ENCODE results near the gene ADGRV1. TPM values are rescaled to one million over a fixed set of nuclear protein-coding genes. Genes with fewer than 3 reads are reported as not detected.
"Not testable (repeated sequence)": the region's sequence is repeated elsewhere in the genome, so short reads cannot be mapped to it uniquely, and the experiment has no call there.

The ADGRV1 gene
- total RNA-seq, 1 donor from 2014 or later, result 0.20 TPM

GRCh38 chr5:90598293-90598692 lies 39.7 kb downstream of the ADGRV1 start:
- no peak for DNase-seq (ENCODE audit: low read depth, low spot score)

- DNase-seq (ENCODE audit: low read depth, low spot score), result not testable (repeated sequence)
These were observed 41.7 kb downstream of the ADGRV1 start for GRCh38 chr5:90600307-90600706.

GRCh38 chr5:90601468-90601867 lies 42.9 kb downstream of the ADGRV1 start:
- no peak for DNase-seq (ENCODE audit: low read depth, low spot score)

- no peak for DNase-seq (ENCODE audit: low read depth, low spot score)
These were observed 44.1 kb downstream of the ADGRV1 start for GRCh38 chr5:90602681-90603080.

- no peak for DNase-seq (ENCODE audit: low read depth, low spot score)
These were observed 47.9 kb downstream of the ADGRV1 start for GRCh38 chr5:90606539-90606938.

GRCh38 chr5:90612919-90613318 lies 54.3 kb downstream of the ADGRV1 start:
- no peak for DNase-seq (ENCODE audit: low read depth, low spot score)

GRCh38 chr5:90613459-90613858 lies 54.9 kb downstream of the ADGRV1 start:
- DNase-seq (ENCODE audit: low read depth, low spot score), result no peak

GRCh38 chr5:90613918-90614504 lies 55.4 kb downstream of the ADGRV1 start:
- no peak for DNase-seq (ENCODE audit: low read depth, low spot score)

- no peak for DNase-seq (ENCODE audit: low read depth, low spot score)
These were observed 56.8 kb downstream of the ADGRV1 start for GRCh38 chr5:90615355-90615754.

- DNase-seq (ENCODE audit: low read depth, low spot score), result no peak
These were observed 59.5 kb downstream of the ADGRV1 start for GRCh38 chr5:90618071-90618470.

- DNase-seq (ENCODE audit: low read depth, low spot score), result not testable (repeated sequence)
These were observed 61.2 kb downstream of the ADGRV1 start for GRCh38 chr5:90619762-90620161.

- DNase-seq (ENCODE audit: low read depth, low spot score), result no peak
These were observed 63.3 kb downstream of the ADGRV1 start for GRCh38 chr5:90621848-90622247.

- DNase-seq (ENCODE audit: low read depth, low spot score), result no peak
These were observed 67.9 kb downstream of the ADGRV1 start for GRCh38 chr5:90626493-90626892.

- DNase-seq (ENCODE audit: low read depth, low spot score), result no peak
These were observed 69.9 kb downstream of the ADGRV1 start for GRCh38 chr5:90628492-90628891.

GRCh38 chr5:90632791-90633190 lies 74.2 kb downstream of the ADGRV1 start:
- DNase-seq (ENCODE audit: low read depth, low spot score), result no peak

GRCh38 chr5:90636948-90637347 lies 78.4 kb downstream of the ADGRV1 start:
- no peak for DNase-seq (ENCODE audit: low read depth, low spot score)

GRCh38 chr5:90637731-90638130 lies 79.1 kb downstream of the ADGRV1 start:
- no peak for DNase-seq (ENCODE audit: low read depth, low spot score)

- no peak for DNase-seq (ENCODE audit: low read depth, low spot score)
These were observed 80.3 kb downstream of the ADGRV1 start for GRCh38 chr5:90638878-90639277.

- no peak for DNase-seq (ENCODE audit: low read depth, low spot score)
These were observed 82.0 kb downstream of the ADGRV1 start for GRCh38 chr5:90640484-90641059.

- no peak for DNase-seq (ENCODE audit: low read depth, low spot score)
These were observed 82.9 kb downstream of the ADGRV1 start for GRCh38 chr5:90641528-90641927.

- no peak for DNase-seq (ENCODE audit: low read depth, low spot score)
These were observed 84.2 kb downstream of the ADGRV1 start for GRCh38 chr5:90642706-90643229.

GRCh38 chr5:90644132-90644531 lies 85.5 kb downstream of the ADGRV1 start:
- no peak for DNase-seq (ENCODE audit: low read depth, low spot score)

GRCh38 chr5:90645024-90645610 lies 86.5 kb downstream of the ADGRV1 start:
- no peak for DNase-seq (ENCODE audit: low read depth, low spot score)

Measured in pulmonary artery endothelial cell (primary cell).